ENCODE data around the gene COMP. TPM values are rescaled to one million over a fixed set of nuclear protein-coding genes. Genes with fewer than 3 reads are reported as not detected.

Gene COMP
- total and polyA plus RNA-seq, 2 donors (not counting 1 experiment from before 2014, with no cell fraction given) = not detected

GRCh38 chr19:18793144-18794028, 2.3 kb upstream of the COMP start:
- Histone ChIP-seq H3K4me3 (ENCODE audit: control extremely low read depth in 1 of 5, extremely low read depth in 1 of 5, insufficient read depth in 1 of 5, low read depth in 2 of 5, low read length in 4 of 5) (no peak overlapping the region), H2AFZ (ENCODE audit: insufficient read depth, low read depth, low read length, poor library complexity, severe bottlenecking) (no peak overlapping the region), H3K4me1 (ENCODE audit: control insufficient read depth in 2 of 2, insufficient read depth in 2 of 2, low read length in 2 of 2) (peaks cover 27 to 28% of the 10 kb centered on the region in 2 donors), H3K27me3 (replicated peaks in 1 of 4; ENCODE audit: control extremely low read depth in 1 of 4, control insufficient read depth in 3 of 4, insufficient read depth in 4 of 4, low read length in 3 of 4) (peaks cover 0 to 66% (median 21%) of the 10 kb centered on the region in 4 experiments), H3K36me3 (replicated peaks in 1 of 2; ENCODE audit: control extremely low read depth in 1 of 2, control insufficient read depth in 1 of 2, extremely low read depth in 1 of 2, insufficient read depth in 2 of 2, low read length in 1 of 2) (no peaks in the 10 kb centered on the region), H3K9ac (ENCODE audit: low read length) (no peak overlapping the region), H3K79me2 (ENCODE audit: control insufficient read depth, insufficient read depth, low read length) (no peaks in the 10 kb centered on the region), H3K27ac (ENCODE audit: low read length in 2 of 2) (no peak overlapping the region), H4K20me1 (ENCODE audit: control insufficient read depth, insufficient read depth, low read length, poor library complexity, severe bottlenecking) (peaks cover 10% of the 10 kb centered on the region), H3K4me2 (replicated peaks; ENCODE audit: low read depth, low read length, poor library complexity, severe bottlenecking) (no peak overlapping the region), H3K9me3 (ENCODE audit: control extremely low read depth in 1 of 3, control insufficient read depth in 2 of 3, insufficient read depth in 1 of 3, low read length in 2 of 3) (peaks cover 0 to 28% (median 0%) of the 10 kb centered on the region in 3 donors)
- ChIA-PET CTCF (no interaction called here), POLR2A (no interaction called here)
- no peak for ATAC-seq (ENCODE audit: low read depth)
- Mint-ChIP-seq H3K27me3 (peaks cover 50% of the 10 kb centered on the region), H3K27ac (no peak overlapping the region), H3K4me3 (no peak overlapping the region), H3K9me3 (ENCODE audit: insufficient read depth) (no peaks in the 10 kb centered on the region), H3K4me1 (peaks cover 22% of the 10 kb centered on the region)
- DNase-seq = peak; percentile 14
- 84% methylated on average over 13 of the region's 13 CpGs for WGBS (ENCODE audit: insufficient coverage)
- intact Hi-C loops (cut with micrococcal nuclease) = no loop called here
- TF ChIP-seq EZH2 (IDR thresholded peaks at IDR 0.05; ENCODE audit: borderline replicate concordance, insufficient read depth, low read depth, low read length, poor library complexity, severe bottlenecking) = no peak
- TF ChIP-seq, protein P1, sequence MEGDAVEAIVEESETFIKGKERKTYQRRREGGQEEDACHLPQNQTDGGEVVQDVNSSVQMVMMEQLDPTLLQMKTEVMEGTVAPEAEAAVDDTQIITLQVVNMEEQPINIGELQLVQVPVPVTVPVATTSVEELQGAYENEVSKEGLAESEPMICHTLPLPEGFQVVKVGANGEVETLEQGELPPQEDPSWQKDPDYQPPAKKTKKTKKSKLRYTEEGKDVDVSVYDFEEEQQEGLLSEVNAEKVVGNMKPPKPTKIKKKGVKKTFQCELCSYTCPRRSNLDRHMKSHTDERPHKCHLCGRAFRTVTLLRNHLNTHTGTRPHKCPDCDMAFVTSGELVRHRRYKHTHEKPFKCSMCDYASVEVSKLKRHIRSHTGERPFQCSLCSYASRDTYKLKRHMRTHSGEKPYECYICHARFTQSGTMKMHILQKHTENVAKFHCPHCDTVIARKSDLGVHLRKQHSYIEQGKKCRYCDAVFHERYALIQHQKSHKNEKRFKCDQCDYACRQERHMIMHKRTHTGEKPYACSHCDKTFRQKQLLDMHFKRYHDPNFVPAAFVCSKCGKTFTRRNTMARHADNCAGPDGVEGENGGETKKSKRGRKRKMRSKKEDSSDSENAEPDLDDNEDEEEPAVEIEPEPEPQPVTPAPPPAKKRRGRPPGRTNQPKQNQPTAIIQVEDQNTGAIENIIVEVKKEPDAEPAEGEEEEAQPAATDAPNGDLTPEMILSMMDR (IDR thresholded peaks at IDR 0.05) = no peak

DNA sequence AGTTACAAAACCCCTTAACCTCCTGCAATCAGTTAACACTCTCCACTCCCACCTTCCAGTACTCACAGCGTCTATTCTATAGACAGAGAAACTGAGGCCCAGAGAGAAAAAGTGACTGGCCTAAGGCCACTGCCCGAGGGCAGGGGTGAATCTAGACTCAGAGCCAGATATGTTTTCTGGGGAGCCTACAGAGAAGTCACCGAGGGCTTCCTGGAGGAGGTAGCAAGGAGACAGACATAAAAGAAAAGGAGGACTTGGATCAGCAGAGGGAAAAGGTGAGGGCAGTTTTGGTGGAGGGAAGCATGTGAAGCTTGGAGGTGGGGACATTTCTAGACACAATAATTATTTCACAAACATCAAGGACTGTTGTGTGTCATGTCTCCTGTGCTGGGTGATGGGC, 1.6 kb upstream of the COMP start:
- Histone ChIP-seq H3K27me3 (replicated peaks in 1 of 4; ENCODE audit: control extremely low read depth in 1 of 4, control insufficient read depth in 3 of 4, insufficient read depth in 4 of 4, low read length in 3 of 4) (peaks cover 0 to 71% (median 24%) of the 10 kb centered on the region in 4 experiments), H3K4me3 (ENCODE audit: control extremely low read depth in 1 of 5, extremely low read depth in 1 of 5, insufficient read depth in 1 of 5, low read depth in 2 of 5, low read length in 4 of 5) (no peak overlapping the region), H3K36me3 (replicated peaks in 1 of 2; ENCODE audit: control extremely low read depth in 1 of 2, control insufficient read depth in 1 of 2, extremely low read depth in 1 of 2, insufficient read depth in 2 of 2, low read length in 1 of 2) (no peaks in the 10 kb centered on the region), H3K79me2 (ENCODE audit: control insufficient read depth, insufficient read depth, low read length) (no peaks in the 10 kb centered on the region), H4K20me1 (ENCODE audit: control insufficient read depth, insufficient read depth, low read length, poor library complexity, severe bottlenecking) (peaks cover 12% of the 10 kb centered on the region), H3K4me2 (replicated peaks; ENCODE audit: low read depth, low read length, poor library complexity, severe bottlenecking) (no peak overlapping the region), H3K27ac (ENCODE audit: low read length in 2 of 2) (no peak overlapping the region), H3K4me1 (ENCODE audit: control insufficient read depth in 2 of 2, insufficient read depth in 2 of 2, low read length in 2 of 2) (peaks cover 32 to 35% of the 10 kb centered on the region in 2 donors), H3K9ac (ENCODE audit: low read length) (no peak overlapping the region), H2AFZ (ENCODE audit: insufficient read depth, low read depth, low read length, poor library complexity, severe bottlenecking) (no peak overlapping the region), H3K9me3 (ENCODE audit: control extremely low read depth in 1 of 3, control insufficient read depth in 2 of 3, insufficient read depth in 1 of 3, low read length in 2 of 3) (peaks cover 0 to 32% (median 0%) of the 10 kb centered on the region in 3 donors)
- no peak for ATAC-seq (ENCODE audit: low read depth)
- intact Hi-C loops (cut with micrococcal nuclease) = no loop called here
- Mint-ChIP-seq H3K27me3 (peaks cover 51% of the 10 kb centered on the region), H3K4me3 (no peak overlapping the region), H3K9me3 (ENCODE audit: insufficient read depth) (no peaks in the 10 kb centered on the region), H3K4me1 (peaks cover 27% of the 10 kb centered on the region), H3K27ac (no peak overlapping the region)
- WGBS (ENCODE audit: insufficient coverage) = 78% methylated on average over 3 of the region's 3 CpGs
- DNase-seq = no peak
- POLR2A ChIA-PET = no interaction called here
- TF ChIP-seq, protein P1 (IDR thresholded peaks at IDR 0.05) = no peak
- no peak for TF ChIP-seq EZH2 (IDR thresholded peaks at IDR 0.05; ENCODE audit: borderline replicate concordance, insufficient read depth, low read depth, low read length, poor library complexity, severe bottlenecking)
- CTCF ChIA-PET = no interaction called here

Measured in B cell (primary cell).